Astrocyte of the spinal cord (primary cell): ENCODE data around the gene RABGAP1.
A peak's percentile ranks its signal among the peaks of the same experiment; 100 is the strongest.

Experiments
- DNase-seq: peaks from one replicate; pipeline ENCODE4 v3.0.0; 2011; ENCODE audit warnings: low read depth, low spot score
- H3K4me3 ChIP-seq: 2 replicates; pipeline ENCODE4 v1.5.1; 2011; ENCODE audit warnings: low read depth, mild to moderate bottlenecking, low read length, moderate library complexity
- CTCF ChIP-seq: IDR thresholded peaks from 2 replicates; pipeline ENCODE4 v1.5.1; 2012; ENCODE audit warnings: low read depth, mild to moderate bottlenecking, low read length, inconsistent platforms
- in situ Hi-C: cut with HindIII; loops from 2 replicates; pipeline ENCODE4 v1.10.0; 2017; ENCODE audit warnings: low sequenced_read_pairs

RABGAP1 gene

GRCh38 chr9:123102375-123103113 is 161.7 kb downstream of the RABGAP1 start:
- in situ Hi-C loops = no loop called here
- peak; percentile 42 for TF ChIP-seq CTCF
- DNase-seq = no peak
- H3K4me3 ChIP-seq = no peak overlapping the region

GRCh38 chr9:123104807-123105206 is 164.0 kb downstream of the RABGAP1 start:
- in situ Hi-C loops = no loop called here
- H3K4me3 ChIP-seq = no peak overlapping the region
- DNase-seq = no peak
- TF ChIP-seq CTCF = no peak

GRCh38 chr9:123105490-123105889 is 164.7 kb downstream of the RABGAP1 start:
- H3K4me3 ChIP-seq = no peak overlapping the region
- TF ChIP-seq CTCF = no peak
- in situ Hi-C loops = no loop called here
- no peak for DNase-seq

GRCh38 chr9:123107639-123108285 is 166.9 kb downstream of the RABGAP1 start:
- no peak for DNase-seq
- TF ChIP-seq CTCF = no peak
- no peak overlapping the region for H3K4me3 ChIP-seq
- in situ Hi-C loops = no loop called here

GRCh38 chr9:123108976-123109375 is 168.2 kb downstream of the RABGAP1 start:
- TF ChIP-seq CTCF = no peak
- H3K4me3 ChIP-seq = no peak overlapping the region
- DNase-seq = no peak
- in situ Hi-C loops = no loop called here

- no peak for DNase-seq
- in situ Hi-C loops = no loop called here
- no peak overlapping the region for H3K4me3 ChIP-seq
- no peak for TF ChIP-seq CTCF
Observed at GRCh38 chr9:123109540-123110279, 168.9 kb downstream of the RABGAP1 start.
